Measurements from ENCODE around the gene LY6G6F. TPM values are rescaled to one million over a fixed set of nuclear protein-coding genes. Genes with fewer than 3 reads are reported as not detected.
"Not testable (repeated sequence)": the region's sequence is repeated elsewhere in the genome, so short reads cannot be mapped to it uniquely, and the experiment has no call there.

The LY6G6F gene
- total RNA-seq, 3 donors from 2014 or later = not detected

GRCh38 chr6:31705931-31706330 is 735 bp upstream of the LY6G6F start:
- no peaks in the 10 kb centered on the region for H3K9me3 ChIP-seq
- no peak overlapping the region for H3K27ac ChIP-seq
- no peaks in the 10 kb centered on the region for H3K27me3 ChIP-seq
- DNase-seq (ENCODE audit: low spot score in 2 of 2) = no peak
- intact Hi-C loops (cut with DNase I; ENCODE audit: low total_unique reads) = loop anchor here (10.0 kb wide), 1 partner anchor 59 kb away; the partner anchor contains the start of gene SAPCD1
- TF ChIP-seq, protein P1, sequence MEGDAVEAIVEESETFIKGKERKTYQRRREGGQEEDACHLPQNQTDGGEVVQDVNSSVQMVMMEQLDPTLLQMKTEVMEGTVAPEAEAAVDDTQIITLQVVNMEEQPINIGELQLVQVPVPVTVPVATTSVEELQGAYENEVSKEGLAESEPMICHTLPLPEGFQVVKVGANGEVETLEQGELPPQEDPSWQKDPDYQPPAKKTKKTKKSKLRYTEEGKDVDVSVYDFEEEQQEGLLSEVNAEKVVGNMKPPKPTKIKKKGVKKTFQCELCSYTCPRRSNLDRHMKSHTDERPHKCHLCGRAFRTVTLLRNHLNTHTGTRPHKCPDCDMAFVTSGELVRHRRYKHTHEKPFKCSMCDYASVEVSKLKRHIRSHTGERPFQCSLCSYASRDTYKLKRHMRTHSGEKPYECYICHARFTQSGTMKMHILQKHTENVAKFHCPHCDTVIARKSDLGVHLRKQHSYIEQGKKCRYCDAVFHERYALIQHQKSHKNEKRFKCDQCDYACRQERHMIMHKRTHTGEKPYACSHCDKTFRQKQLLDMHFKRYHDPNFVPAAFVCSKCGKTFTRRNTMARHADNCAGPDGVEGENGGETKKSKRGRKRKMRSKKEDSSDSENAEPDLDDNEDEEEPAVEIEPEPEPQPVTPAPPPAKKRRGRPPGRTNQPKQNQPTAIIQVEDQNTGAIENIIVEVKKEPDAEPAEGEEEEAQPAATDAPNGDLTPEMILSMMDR (IDR thresholded peaks at IDR 0.05) = no peak
- TF ChIP-seq POLR2A (IDR thresholded peaks at IDR 0.05) (no peak), POLR2AphosphoS5 (IDR thresholded peaks at IDR 0.05) (no peak)
- no peak overlapping the region for H3K4me3 ChIP-seq
- H3K36me3 ChIP-seq = no peaks in the 10 kb centered on the region
- peaks cover 4 to 17% of the 10 kb centered on the region in 2 donors for H3K4me1 ChIP-seq

- Histone ChIP-seq H3K27ac (no peak overlapping the region), H3K27me3 (no peaks in the 10 kb centered on the region), H3K4me1 (peaks cover 0 to 6% of the 10 kb centered on the region in 2 donors), H3K9me3 (no peaks in the 10 kb centered on the region), H3K36me3 (no peaks in the 10 kb centered on the region), H3K4me3 (no peak overlapping the region)
- intact Hi-C loops (cut with DNase I; ENCODE audit: low total_unique reads) = loop anchor here (10.0 kb wide), 1 partner anchor 57 kb away; the partner anchor contains the start of gene SAPCD1
- TF ChIP-seq POLR2AphosphoS5 (IDR thresholded peaks at IDR 0.05) = no peak
- no peak for TF ChIP-seq POLR2A (IDR thresholded peaks at IDR 0.05)
- TF ChIP-seq, protein P1 (IDR thresholded peaks at IDR 0.05) = no peak
- no peak for DNase-seq (ENCODE audit: low spot score in 2 of 2)
Measured at GRCh38 chr6:31707701-31708100, 1.0 kb downstream of the LY6G6F start.

DNA sequence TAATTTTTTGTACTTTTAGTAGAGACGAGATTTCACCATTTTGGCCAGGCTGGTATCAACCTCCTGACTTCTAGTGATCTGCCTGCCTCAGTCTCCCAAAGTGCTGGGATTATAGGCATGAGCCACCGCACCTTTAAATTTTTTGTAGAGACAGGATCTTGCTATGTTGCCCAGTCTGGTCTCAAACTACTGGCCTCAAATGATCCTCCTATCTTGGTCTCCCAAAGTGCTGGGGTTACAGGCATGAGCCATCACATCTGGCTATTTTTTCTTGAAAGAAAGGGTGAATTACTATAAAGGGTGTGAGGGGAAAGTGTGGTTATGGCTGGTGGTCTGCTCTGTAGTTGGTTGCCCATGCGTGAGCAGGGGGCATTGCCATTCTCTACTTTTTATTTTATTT is 1.6 kb downstream of the LY6G6F start:
- no peak for DNase-seq (ENCODE audit: low spot score in 2 of 2)
- H3K36me3 ChIP-seq = no peaks in the 10 kb centered on the region
- no peaks in the 10 kb centered on the region for H3K9me3 ChIP-seq
- no peak overlapping the region for H3K27ac ChIP-seq
- peaks cover 0 to 6% of the 10 kb centered on the region in 2 donors for H3K4me1 ChIP-seq
- no peak overlapping the region for H3K4me3 ChIP-seq
- TF ChIP-seq POLR2A (IDR thresholded peaks at IDR 0.05) (no peak), POLR2AphosphoS5 (IDR thresholded peaks at IDR 0.05) (no peak)
- TF ChIP-seq, protein P1 (IDR thresholded peaks at IDR 0.05) = no peak
- intact Hi-C loops (cut with DNase I; ENCODE audit: low total_unique reads) = loop anchor here (10.0 kb wide), 1 partner anchor 57 kb away; the partner anchor contains the start of gene SAPCD1
- no peaks in the 10 kb centered on the region for H3K27me3 ChIP-seq

DNA sequence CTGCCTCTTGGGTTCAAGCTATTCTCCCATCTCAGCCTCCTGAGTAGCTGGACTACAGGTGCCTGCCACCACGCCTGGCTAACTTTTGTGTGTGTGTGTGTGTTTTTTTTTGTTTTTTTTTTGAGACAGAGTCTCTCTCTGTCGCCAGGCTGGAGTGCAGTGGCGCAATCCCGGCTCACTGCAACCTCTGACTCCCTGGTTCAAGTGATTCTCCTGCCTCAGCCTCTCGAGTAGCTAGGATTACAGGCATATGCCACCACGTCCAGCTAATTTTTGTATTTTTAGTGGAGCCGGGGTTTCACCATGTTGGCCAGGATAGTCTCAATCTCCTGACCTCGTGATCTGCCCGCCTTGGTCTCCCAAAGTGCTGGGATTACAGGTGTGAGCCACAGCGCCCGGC is 2.5 kb downstream of the LY6G6F start:
- H3K36me3 ChIP-seq; H3K4me3 ChIP-seq; H3K4me1 ChIP-seq; DNase-seq (ENCODE audit: low spot score in 2 of 2); H3K27ac ChIP-seq; H3K9me3 ChIP-seq; H3K27me3 ChIP-seq: not testable (repeated sequence)
- intact Hi-C loops (cut with DNase I; ENCODE audit: low total_unique reads) = loop anchor here (10.0 kb wide), 1 partner anchor 56 kb away; the partner anchor contains the start of gene SAPCD1

DNA sequence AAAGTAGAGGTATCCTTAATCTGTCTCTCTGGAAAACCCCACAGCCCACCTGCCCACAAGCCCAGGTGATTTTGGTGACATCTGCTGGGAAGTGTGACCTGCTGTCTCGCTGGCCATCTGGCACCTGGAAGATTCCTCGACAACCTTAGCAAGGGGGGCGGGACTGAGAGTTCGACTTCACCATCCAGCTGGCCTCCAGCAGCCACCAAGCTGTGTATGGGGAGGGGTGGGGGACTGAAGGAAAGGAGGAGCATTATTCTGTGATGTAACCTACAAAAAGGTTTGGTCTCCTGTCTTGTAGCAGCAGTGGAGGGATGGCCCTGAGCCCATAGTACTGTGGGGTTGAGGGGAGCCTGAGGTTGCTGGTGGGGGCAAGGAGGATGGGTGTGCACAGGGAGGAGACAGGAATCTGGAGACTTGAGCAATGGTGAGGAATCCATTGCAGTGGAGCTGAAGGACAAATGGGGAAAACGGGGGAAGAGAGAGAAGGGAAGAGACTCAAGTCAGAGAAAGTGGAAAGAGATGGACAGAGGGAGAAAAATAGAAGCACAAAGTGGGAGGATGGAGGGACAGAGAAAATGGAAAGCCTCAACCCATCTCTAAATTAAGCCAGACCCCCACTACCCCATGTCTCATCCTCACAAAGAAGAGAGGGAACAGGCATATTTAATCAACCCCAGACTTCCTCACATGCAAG is 4.0 kb downstream of the LY6G6F start:
- Histone ChIP-seq H3K9me3 (no peaks in the 10 kb centered on the region), H3K27ac (no peak overlapping the region), H3K4me1 (no peaks in the 10 kb centered on the region), H3K36me3 (no peaks in the 10 kb centered on the region), H3K27me3 (no peaks in the 10 kb centered on the region), H3K4me3 (no peak overlapping the region)
- TF ChIP-seq POLR2AphosphoS5 (IDR thresholded peaks at IDR 0.05) = no peak
- no peak for TF ChIP-seq POLR2A (IDR thresholded peaks at IDR 0.05)
- TF ChIP-seq, protein P1 (IDR thresholded peaks at IDR 0.05) = no peak
- intact Hi-C loops (cut with DNase I; ENCODE audit: low total_unique reads) = no loop called here
- DNase-seq (ENCODE audit: low spot score in 2 of 2) = no peak

Measured in breast epithelium (tissue), 4 donors.